Stimulated activated CD8-positive, alpha-beta memory T cell treated with anti-CD3 and anti-CD28 coated beads, Interleukin-12 subunit alpha, Interleukin-12 subunit beta, amount 100 ng/mL, for 4 hours (primary cell): ENCODE measurements around the gene ATXN7L1.
"Not testable (repeated sequence)": the region's sequence is repeated elsewhere in the genome, so short reads cannot be mapped to it uniquely, and the experiment has no call there.

ENCODE experiments used
- DNase-seq: peaks from one replicate; pipeline ENCODE4 v3.0.0-alpha.2; 2020; ENCODE audit warnings: low read depth

Gene ATXN7L1

GRCh38 chr7:105890290-105890997 lies 14.0 kb upstream of the ATXN7L1 start:
- DNase-seq, result no peak

- DNase-seq, result no peak
Measured at GRCh38 chr7:105887569-105888189, 11.3 kb upstream of the ATXN7L1 start.

GRCh38 chr7:105886776-105887175 lies 10.4 kb upstream of the ATXN7L1 start:
- DNase-seq, result no peak

- no peak for DNase-seq
Measured at GRCh38 chr7:105885387-105886111, 9.2 kb upstream of the ATXN7L1 start.

GRCh38 chr7:105883179-105883578 lies 6.8 kb upstream of the ATXN7L1 start:
- DNase-seq, result not testable (repeated sequence)

- no peak for DNase-seq
Measured at GRCh38 chr7:105881439-105881838, 5.0 kb upstream of the ATXN7L1 start.

GRCh38 chr7:105880571-105881330 lies 4.4 kb upstream of the ATXN7L1 start:
- DNase-seq, result no peak

GRCh38 chr7:105879782-105880181 lies 3.4 kb upstream of the ATXN7L1 start:
- no peak for DNase-seq

GRCh38 chr7:105878746-105879605 lies 2.6 kb upstream of the ATXN7L1 start:
- no peak for DNase-seq

- no peak for DNase-seq
Measured at GRCh38 chr7:105877736-105878135, 1.3 kb upstream of the ATXN7L1 start.

- DNase-seq, result no peak
Measured at GRCh38 chr7:105876964-105877601, 684 bp upstream of the ATXN7L1 start.

GRCh38 chr7:105875505-105875904 lies 894 bp downstream of the ATXN7L1 start:
- no peak for DNase-seq

GRCh38 chr7:105874055-105874454 lies 2.3 kb downstream of the ATXN7L1 start:
- DNase-seq, result no peak

GRCh38 chr7:105872491-105872890 lies 3.9 kb downstream of the ATXN7L1 start:
- no peak for DNase-seq

- DNase-seq, result no peak
Measured at GRCh38 chr7:105871142-105871541, 5.3 kb downstream of the ATXN7L1 start.

GRCh38 chr7:105866102-105866801 lies 10.1 kb downstream of the ATXN7L1 start:
- no peak for DNase-seq

- DNase-seq, result no peak
Measured at GRCh38 chr7:105863876-105864275, 12.5 kb downstream of the ATXN7L1 start.

- no peak for DNase-seq
Measured at GRCh38 chr7:105862770-105863169, 13.6 kb downstream of the ATXN7L1 start.

GRCh38 chr7:105862276-105862675 lies 14.1 kb downstream of the ATXN7L1 start:
- no peak for DNase-seq

GRCh38 chr7:105861224-105861623 lies 15.2 kb downstream of the ATXN7L1 start:
- no peak for DNase-seq
